Adrenal gland (tissue), 12 donors: ENCODE measurements around the gene PRXL2A. TPM values are rescaled to one million over a fixed set of nuclear protein-coding genes. Genes with fewer than 3 reads are reported as not detected.

Source experiments
- DNase-seq, 7 donors: peaks; one replicate each; pipeline ENCODE4 v3.0.0-alpha.2; 2019 to 2020
- H3K27ac ChIP-seq, 5 donors: fragments of 200-600 bp; sonication (generic) in 4 of 5; 1 replicate in 3 of 5; 2 replicates in 2 of 5; pipeline versions ENCODE4 v1.5.1 to v1.8.0; 2016 to 2020; ENCODE audit warnings: mild to moderate bottlenecking in 1 of 5
- H3K27me3 ChIP-seq: fragments of 200-600 bp; 2 replicates; pipeline ENCODE4 v1.8.0; 2021
- H3K36me3 ChIP-seq, 2 donors: fragments of 200-600 bp; replicated peaks in 1 of 2; 1 replicate in 1 of 2; 2 replicates in 1 of 2; pipeline versions ENCODE4 v1.5.1 to v1.8.0; 2018 to 2022
- H3K4me1 ChIP-seq, 2 donors: fragments of 200-600 bp; replicated peaks in 1 of 2; 1 replicate in 1 of 2; 2 replicates in 1 of 2; pipeline versions ENCODE4 v1.5.1 to v1.8.0; 2018 to 2021
- H3K4me3 ChIP-seq, 4 donors: fragments of 200-600 bp; sonication (generic) in 3 of 4; one replicate each; pipeline ENCODE4 v1.5.1; 2016 to 2018
- H3K9me3 ChIP-seq, 3 donors: fragments of 200-600 bp; sonication (generic) in 1 of 3; replicated peaks in 1 of 3; 1 replicate in 2 of 3; 2 replicates in 1 of 3; pipeline versions ENCODE4 v1.5.1 to v1.8.0; 2016 to 2021
- CTCF ChIP-seq, 6 experiments: fragments of 450-650 bp in 4 of 6; fragments of 200-600 bp in 2 of 6; sonication (generic) in 1 of 6; IDR thresholded peaks; 1 replicate in 5 of 6; 2 replicates in 1 of 6; pipeline versions ENCODE4 v1.5.1 to v1.8.0; 2016 to 2021; ENCODE audit warnings: antibody characterized with exemption in 6 of 6, mild to moderate bottlenecking in 2 of 6, moderate library complexity in 1 of 6
- POLR2A ChIP-seq, 2 donors: fragments of 450-650 bp; IDR thresholded peaks; one replicate each; pipeline ENCODE4 v1.6.1; 2017; ENCODE audit warnings: antibody characterized with exemption in 2 of 2, mild to moderate bottlenecking in 2 of 2, moderate library complexity in 1 of 2
- WGBS, 4 donors: extraction: QIAGEN DNeasy Blood & Tissue Kit in 2 of 4; methylation state at CpG; one replicate each; pipeline versions ENCODE4 v1.1.5 to v1.1.7; 2013 to 2017; 5-methylcytosine and 5-hydroxymethylcytosine counted together
- intact Hi-C, 2 donors: fragments of 100-400 bp; cut with DNase I; formaldehyde crosslinking; loops; one replicate each; pipeline versions ENCODE4 v1.14.1 to v1.15.0; 2022 to 2023
- polyA plus RNA-seq, 3 donors: library from polyadenylated mRNA; stranded (reverse); fragments of 200-250 nt in 2 of 3; fragments of 350-450 nt in 1 of 3; fragmentation: Illumina TruSeq in 1 of 3; extraction: RNeasy Lipid Tissue Mini Kit (QIAGEN cat#74804) in 1 of 3; gene quantifications; one replicate each; pipeline ENCODE4 v1.2.3, GENCODE V29; 2013 to 2014
- total RNA-seq, 9 donors: library from RNA; depleted of rRNA in 4 of 9; stranded (reverse); fragments of >200 nt in 4 of 9; fragments of 120-200 nt in 1 of 9; fragmentation: NEBNext Ultra II Directional in 1 of 9; extraction: Animal tissue kit (Norgen Biotek cat#: 25700) in 1 of 9; gene quantifications; one replicate each; pipeline versions ENCODE4 v1.1.0 to v1.2.4, GENCODE V29; 2013 to 2023
- donor health status: healthy with polysubstance abuse.
- donor health status: Bipolar disorder and iron deficiency.
- donor health status: DM: yes; HTN: yes; CAD: no.
- donor health status: DM: no; HTN: no; CAD: no.
- donor health status: DM: no; HTN: no; CAD: no.
- donor health status: DM: yes; HTN: yes; CAD: no.

Gene PRXL2A
- total and polyA plus RNA-seq, 12 donors = 12.7 to 140 (median 29.9) TPM

GRCh38 chr10:80442879-80443278 is 34.5 kb downstream of the PRXL2A start:
- 58 to 78% (median 68%) methylated on average over 3 of the region's 3 CpGs for WGBS, 4 donors
- no peak for TF ChIP-seq POLR2A (IDR thresholded peaks at IDR 0.05)
- Histone ChIP-seq H3K4me1 (peaks cover 0 to 4% of the 10 kb centered on the region in 2 donors), H3K9me3 (no peaks in the 10 kb centered on the region), H3K27ac (peak overlapping the region in 1 of 5 donors; percentile 8), H3K4me3 (no peak overlapping the region), H3K36me3 (no peaks in the 10 kb centered on the region), H3K27me3 (no peaks in the 10 kb centered on the region)
- intact Hi-C loops = loop anchor here in 1 of 2 donors (5.0 kb wide), 1 partner anchor 61 kb away; no protein-coding TSS in a partner anchor
- no peak for DNase-seq

- WGBS, 4 donors = 60 to 85% (median 66%) methylated on average over 5 to 6 of the region's 6 CpGs
- intact Hi-C loops = loop anchor here in 1 of 2 donors (5.0 kb wide), 1 partner anchor 61 kb away; no protein-coding TSS in a partner anchor
These were observed 35.2 kb downstream of the PRXL2A start for GRCh38 chr10:80443531-80443974.

GRCh38 chr10:80444124-80444523 is 35.8 kb downstream of the PRXL2A start:
- 46 to 79% (median 62%) methylated on average over 2 of the region's 2 CpGs for WGBS, 4 donors
- DNase-seq = no peak
- Histone ChIP-seq H3K27me3 (no peaks in the 10 kb centered on the region), H3K4me3 (no peak overlapping the region), H3K27ac (peak overlapping the region in 1 of 5 donors; percentile 63), H3K9me3 (no peaks in the 10 kb centered on the region), H3K36me3 (no peaks in the 10 kb centered on the region), H3K4me1 (peaks cover 0 to 4% of the 10 kb centered on the region in 2 donors)
- TF ChIP-seq CTCF (IDR thresholded peaks at IDR 0.05) = no peak
- no peak for TF ChIP-seq POLR2A (IDR thresholded peaks at IDR 0.05)
- intact Hi-C loops = loop anchor here (2.0 to 5.0 kb wide), 3 partner anchors 57 to 62 kb away; no protein-coding TSS in a partner anchor

More at GRCh38 chr10:80443531-80443974, 35.2 kb downstream of the PRXL2A start:
- Histone ChIP-seq H3K4me3 (no peak overlapping the region), H3K27ac (peak overlapping the region in 1 of 5 donors; percentile 63), H3K4me1 (peaks cover 0 to 4% of the 10 kb centered on the region in 2 donors), H3K27me3 (no peaks in the 10 kb centered on the region), H3K9me3 (no peaks in the 10 kb centered on the region), H3K36me3 (no peaks in the 10 kb centered on the region)
- no peak for TF ChIP-seq POLR2A (IDR thresholded peaks at IDR 0.05)
- peak in 3 of 6 experiments; percentile 33 to 52 (median 42) for TF ChIP-seq CTCF (IDR thresholded peaks at IDR 0.05)
- peak in 3 of 7 donors; percentile 62 to 72 (median 63) for DNase-seq

- H3K4me3 ChIP-seq = no peak overlapping the region
- DNase-seq = peak; percentile 66 to 86 (median 76)
- TF ChIP-seq CTCF (IDR thresholded peaks at IDR 0.05) (peak in 5 of 6 experiments; percentile 36 to 98 (median 70)), POLR2A (IDR thresholded peaks at IDR 0.05) (no peak)
- no peaks in the 10 kb centered on the region for H3K27me3 ChIP-seq
- H3K9me3 ChIP-seq = no peaks in the 10 kb centered on the region
- 6 to 21% (median 19%) methylated on average over 7 to 11 of the region's 11 CpGs for WGBS, 4 donors
- H3K27ac ChIP-seq = peak overlapping the region in 1 of 5 donors; percentile 34
- intact Hi-C loops = loop anchor here (2.0 to 5.0 kb wide), 3 partner anchors 56 to 62 kb away; no protein-coding TSS in a partner anchor
- peaks cover 0 to 4% of the 10 kb centered on the region in 2 donors for H3K4me1 ChIP-seq
- no peaks in the 10 kb centered on the region for H3K36me3 ChIP-seq
These were observed 36.4 kb downstream of the PRXL2A start for GRCh38 chr10:80444646-80445319.
